Measurements from ENCODE around the gene TSPAN8. TPM values are rescaled to one million over a fixed set of nuclear protein-coding genes. Genes with fewer than 3 reads are reported as not detected.
"Not testable (repeated sequence)": the region's sequence is repeated elsewhere in the genome, so short reads cannot be mapped to it uniquely, and the experiment has no call there.

TSPAN8 gene
- polyA plus RNA-seq, 3 donors: 22.3 to 38.5 (median 25.2) TPM

- 94 to 98% (median 97%) methylated on average over 23 to 34 of the region's 34 CpGs for WGBS, 3 donors
- no peak overlapping the region for H3K27ac ChIP-seq (ENCODE audit: low read depth, low read length)
These were observed 8.5 kb upstream of the TSPAN8 start for GRCh38 chr12:71166280-71166679.

DNA sequence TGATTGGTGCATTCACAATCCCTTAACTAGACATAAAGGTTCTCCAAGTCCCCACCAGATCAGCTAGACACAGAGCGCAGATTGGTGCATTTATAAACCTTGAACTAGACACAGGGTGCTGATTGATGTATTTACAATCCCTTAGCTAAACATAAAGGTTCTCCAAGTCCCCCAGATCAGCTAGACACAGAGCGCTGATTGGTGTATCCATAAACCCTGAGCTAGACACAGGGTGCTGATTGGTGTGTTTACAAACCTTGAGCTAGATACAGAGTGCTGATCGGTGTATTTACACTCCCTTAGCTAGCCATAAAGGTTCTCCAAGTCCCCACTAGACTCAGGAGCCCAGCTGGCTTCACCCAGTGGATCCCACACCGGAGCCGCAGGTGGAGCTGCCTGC, 8.0 kb upstream of the TSPAN8 start:
- not testable (repeated sequence) for H3K27ac ChIP-seq (ENCODE audit: low read depth, low read length)
- WGBS, 3 donors: 67 to 95% (median 89%) methylated on average over 5 of the region's 5 CpGs

- no peak overlapping the region for H3K27ac ChIP-seq (ENCODE audit: low read depth, low read length)
- WGBS, 3 donors: 61 to 87% (median 71%) methylated on average over 5 of the region's 5 CpGs
These were observed 6.9 kb upstream of the TSPAN8 start for GRCh38 chr12:71164568-71165197.

DNA sequence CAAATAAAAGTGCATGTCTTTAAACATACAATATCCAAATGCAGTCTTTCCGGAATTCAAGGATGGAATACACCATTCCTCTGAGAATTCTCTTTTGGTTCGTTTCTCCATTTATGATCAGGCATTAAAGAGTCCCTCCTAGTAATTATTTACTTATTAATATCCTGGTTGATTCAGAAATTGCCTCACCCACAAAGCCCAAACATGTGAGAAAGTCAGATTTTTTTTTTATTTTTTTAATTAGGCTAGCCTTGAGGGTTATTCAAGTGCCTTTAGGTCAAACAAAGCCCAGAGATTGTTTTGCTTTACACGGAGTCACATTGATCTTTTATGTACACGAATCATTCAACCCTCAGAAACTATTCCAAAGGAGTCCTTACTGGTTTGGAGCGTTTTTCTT, 6.4 kb upstream of the TSPAN8 start:
- 50 to 66% (median 62%) methylated on average over 5 of the region's 5 CpGs for WGBS, 3 donors
- no peak overlapping the region for H3K27ac ChIP-seq (ENCODE audit: low read depth, low read length)

GRCh38 chr12:71162832-71163763, 5.3 kb upstream of the TSPAN8 start:
- 31 to 83% (median 83%) methylated on average over 8 of the region's 8 CpGs for WGBS, 3 donors
- H3K27ac ChIP-seq (ENCODE audit: low read depth, low read length): no peak overlapping the region

- no peak overlapping the region for H3K27ac ChIP-seq (ENCODE audit: low read depth, low read length)
- WGBS, 3 donors: 30 to 67% (median 64%) methylated on average over 1 of the region's 1 CpG
These were observed 3.8 kb upstream of the TSPAN8 start for GRCh38 chr12:71161591-71161990.

DNA sequence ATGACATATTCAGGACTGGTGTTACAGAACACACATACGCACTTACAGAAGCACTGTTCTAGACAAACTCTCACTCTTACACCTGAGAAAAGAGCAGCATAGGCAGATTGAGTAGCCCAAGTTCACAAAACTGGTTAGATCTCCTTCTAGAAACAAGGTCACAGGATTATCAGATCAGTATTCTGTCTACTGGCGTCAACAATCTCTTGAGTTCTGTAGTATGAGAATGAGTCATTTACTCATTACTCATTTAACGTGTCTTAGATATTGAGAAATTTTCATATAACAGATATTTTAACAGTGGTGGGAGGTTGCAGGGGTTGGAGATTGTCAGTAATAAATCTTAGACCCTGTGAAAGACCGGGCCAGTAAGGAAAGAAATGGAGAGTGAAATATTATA, 2.8 kb upstream of the TSPAN8 start:
- no peak overlapping the region for H3K27ac ChIP-seq (ENCODE audit: low read depth, low read length)
- 58 to 73% (median 73%) methylated on average over 4 of the region's 4 CpGs for WGBS, 3 donors

DNA sequence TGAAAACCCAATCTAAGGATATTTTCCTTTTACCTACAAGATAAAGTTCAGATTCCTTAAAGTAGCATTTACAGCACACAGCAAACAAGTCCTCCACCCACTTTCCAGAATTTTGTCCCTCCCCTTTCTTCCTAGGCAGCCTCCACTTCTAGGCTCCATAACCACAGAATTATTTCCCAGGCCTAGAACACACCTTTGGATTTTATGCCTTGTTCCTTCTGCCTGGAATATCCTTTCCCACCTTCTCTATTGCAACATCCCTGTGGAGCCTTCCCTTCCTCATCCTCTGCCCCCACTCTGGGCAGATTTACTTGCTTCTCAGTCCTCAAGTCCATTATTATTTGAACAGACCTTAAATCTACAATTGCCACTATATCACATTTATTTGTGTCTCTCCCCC, 2.1 kb upstream of the TSPAN8 start:
- H3K27ac ChIP-seq (ENCODE audit: low read depth, low read length): no peak overlapping the region

DNA sequence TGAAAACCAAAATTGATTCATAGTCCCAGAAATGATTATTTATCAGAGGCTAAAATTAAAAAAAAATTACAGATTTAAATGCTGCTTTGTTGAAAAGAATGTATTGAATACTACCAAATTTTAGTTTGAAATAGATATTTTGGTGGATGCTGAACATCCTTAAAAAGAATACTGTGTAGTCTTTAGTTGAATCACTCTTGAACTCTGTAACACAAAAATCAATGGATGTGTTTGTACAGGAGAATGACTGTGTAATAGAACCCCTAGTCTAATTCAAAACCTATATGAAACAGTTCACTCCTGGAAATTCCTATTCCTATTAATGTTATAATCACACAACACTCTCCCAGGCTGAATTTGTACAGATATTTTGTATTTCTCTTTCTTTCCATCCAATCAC, 1.5 kb upstream of the TSPAN8 start:
- H3K27ac ChIP-seq (ENCODE audit: low read depth, low read length): no peak overlapping the region

DNA sequence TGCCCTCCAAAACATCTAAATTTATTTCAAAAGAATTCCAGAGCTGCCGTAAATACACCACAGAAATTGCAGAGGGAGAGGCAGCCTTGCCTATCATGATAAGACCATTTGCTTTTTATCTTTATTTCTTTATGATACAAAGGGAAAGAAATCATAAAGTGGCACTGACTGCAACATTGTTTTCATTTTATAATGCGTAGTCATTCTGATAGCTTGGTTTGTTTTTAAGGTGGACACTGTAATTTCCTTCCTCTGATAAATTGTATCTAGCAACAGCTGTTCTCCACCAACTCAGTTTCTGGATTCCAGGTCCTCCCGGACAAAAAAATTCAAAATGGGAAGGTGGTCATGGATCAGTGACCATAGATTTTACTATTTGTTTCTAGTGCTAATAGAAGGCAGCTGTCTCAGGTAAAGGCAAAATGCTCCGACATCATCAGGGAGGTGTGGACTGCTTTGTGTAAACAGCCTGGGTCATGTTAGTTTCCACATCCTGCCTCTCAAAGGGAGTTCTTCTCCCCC, 623 bp upstream of the TSPAN8 start:
- H3K27ac ChIP-seq (ENCODE audit: low read depth, low read length): no peak overlapping the region
- WGBS, 3 donors: 21 to 46% (median 41%) methylated on average over 4 of the region's 4 CpGs

DNA sequence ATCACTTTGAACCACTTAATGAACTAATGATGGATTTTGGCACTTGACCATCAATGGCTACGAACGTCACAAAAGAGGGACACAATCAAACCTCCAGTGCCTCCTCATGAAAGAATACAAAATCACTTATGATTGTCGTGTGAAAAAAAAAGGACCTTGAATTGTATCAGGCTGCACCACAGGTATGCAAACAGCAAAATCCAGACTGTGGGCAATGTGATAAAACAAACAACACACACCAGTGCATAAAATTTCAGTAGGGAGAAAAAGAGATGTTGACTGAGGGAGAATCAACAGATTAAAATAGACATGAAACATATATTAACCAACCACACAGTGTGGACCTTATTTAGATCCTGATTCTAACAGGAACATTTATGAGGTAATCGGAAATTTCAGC, 2.6 kb downstream of the TSPAN8 start:
- 28 to 88% (median 88%) methylated on average over 4 of the region's 4 CpGs for WGBS, 3 donors
- no peak overlapping the region for H3K27ac ChIP-seq (ENCODE audit: low read depth, low read length)

GRCh38 chr12:71152851-71153250, 4.9 kb downstream of the TSPAN8 start:
- no peak overlapping the region for H3K27ac ChIP-seq (ENCODE audit: low read depth, low read length)
- WGBS, 3 donors: 79 to 89% (median 83%) methylated on average over 5 of the region's 5 CpGs

GRCh38 chr12:71150041-71150440, 7.8 kb downstream of the TSPAN8 start:
- H3K27ac ChIP-seq (ENCODE audit: low read depth, low read length): not testable (repeated sequence)
- 80 to 96% (median 88%) methylated on average over 5 of the region's 5 CpGs for WGBS, 3 donors

GRCh38 chr12:71144682-71145081, 13.1 kb downstream of the TSPAN8 start:
- 43 to 61% (median 60%) methylated on average over 1 of the region's 1 CpG for WGBS, 3 donors
- no peak overlapping the region for H3K27ac ChIP-seq (ENCODE audit: low read depth, low read length)

DNA sequence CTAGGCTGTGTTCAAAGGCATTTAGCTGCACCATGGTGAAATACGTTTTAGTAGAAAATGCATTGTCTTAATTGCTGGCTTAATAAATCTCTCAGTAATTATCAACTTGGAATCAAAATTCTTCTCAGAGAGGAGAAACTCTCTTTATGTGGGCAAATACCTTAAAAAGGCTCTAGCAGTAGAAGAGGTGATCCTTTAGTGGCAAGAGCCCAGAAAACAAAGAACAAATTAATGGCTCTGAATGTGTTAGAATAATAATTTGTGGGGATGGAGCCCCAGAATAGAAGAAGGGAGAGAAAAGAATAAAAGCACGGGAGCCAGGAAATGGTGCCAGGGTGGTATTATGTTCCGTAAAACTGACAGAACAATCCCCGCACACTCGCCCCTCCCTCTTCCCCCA, 14.8 kb downstream of the TSPAN8 start:
- H3K27ac ChIP-seq (ENCODE audit: low read depth, low read length): no peak overlapping the region
- WGBS, 3 donors: 86 to 91% (median 87%) methylated on average over 5 of the region's 5 CpGs

DNA sequence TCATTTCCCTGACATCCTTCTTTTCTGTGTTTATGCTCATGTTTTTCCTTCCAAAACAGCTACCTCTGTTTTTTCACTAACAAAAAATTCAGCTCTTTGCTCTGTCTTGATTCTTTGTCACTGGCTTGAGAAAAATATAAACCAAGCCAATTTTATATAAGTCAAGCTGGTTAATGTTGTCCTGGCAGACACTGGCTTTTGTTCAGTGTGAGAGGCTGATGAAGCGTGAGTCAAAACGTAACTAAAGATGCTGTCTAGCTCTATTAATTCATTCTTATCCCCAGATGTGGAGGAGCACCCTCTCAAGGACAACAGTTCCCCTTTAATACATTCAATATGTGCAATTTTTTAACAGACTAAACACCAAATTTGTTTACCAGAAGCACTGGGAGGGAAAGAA, 15.8 kb downstream of the TSPAN8 start:
- H3K27ac ChIP-seq (ENCODE audit: low read depth, low read length): no peak overlapping the region
- WGBS, 3 donors: 82 to 87% (median 83%) methylated on average over 2 of the region's 2 CpGs

DNA sequence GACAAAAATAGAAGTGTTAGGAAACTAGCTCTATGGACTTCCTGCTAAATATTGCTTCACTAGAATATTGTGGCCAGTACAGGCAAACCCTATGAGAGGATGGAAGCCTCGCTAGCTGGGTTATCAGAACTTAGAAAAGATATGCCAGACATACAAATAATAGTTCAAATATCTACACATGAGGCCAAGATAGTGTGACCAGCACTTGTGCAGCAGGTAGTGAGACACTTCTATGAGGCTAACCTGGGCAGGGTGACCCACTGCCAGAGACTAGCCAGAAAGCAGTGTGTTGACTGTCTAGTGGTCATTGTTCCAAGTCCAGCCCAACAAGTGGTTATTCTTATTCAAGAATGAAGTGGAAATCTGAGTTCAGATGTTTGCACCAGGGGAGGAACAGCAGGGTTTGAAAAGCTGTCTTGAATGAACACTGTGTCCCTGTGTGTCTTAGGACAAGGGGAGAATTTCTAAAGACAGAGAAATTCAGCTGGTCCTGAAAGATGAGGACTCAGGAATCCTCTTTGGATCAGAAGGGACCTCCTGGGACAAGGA, 16.3 kb downstream of the TSPAN8 start:
- no peak overlapping the region for H3K27ac ChIP-seq (ENCODE audit: low read depth, low read length)
- 63 to 79% (median 65%) methylated on average over 1 of the region's 1 CpG for WGBS, 3 donors

DNA sequence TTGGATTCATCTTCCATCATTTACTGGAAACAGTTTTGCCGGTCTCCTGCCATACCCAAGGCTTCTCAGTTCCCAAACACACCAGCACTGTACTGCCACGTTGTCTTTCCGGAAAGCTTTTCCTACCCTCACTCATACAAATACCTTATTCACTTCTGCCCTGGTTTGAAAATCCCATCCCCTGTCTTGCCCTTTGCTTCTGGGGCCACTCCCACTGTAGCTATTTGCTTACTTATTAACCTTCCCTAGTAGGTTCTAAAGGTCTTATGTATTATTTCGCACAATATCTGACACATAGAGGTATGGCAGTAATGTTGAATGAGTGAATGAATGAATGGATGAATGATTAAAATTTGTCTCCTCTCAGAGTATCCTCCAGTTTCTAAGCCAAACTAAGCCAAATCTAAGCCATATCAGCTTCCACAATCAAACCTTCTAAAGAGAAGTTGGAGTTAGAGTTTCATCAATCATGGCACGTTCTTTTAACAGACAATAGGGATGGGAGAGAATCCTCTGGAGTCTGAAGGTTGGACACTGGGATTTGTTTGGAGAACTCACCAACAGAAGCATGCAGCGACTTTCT, 18.6 kb downstream of the TSPAN8 start:
- WGBS, 3 donors: 81 to 88% (median 87%) methylated on average over 6 of the region's 6 CpGs
- no peak overlapping the region for H3K27ac ChIP-seq (ENCODE audit: low read depth, low read length)

- WGBS, 3 donors: 71 to 88% (median 80%) methylated on average over 3 of the region's 3 CpGs
- no peak overlapping the region for H3K27ac ChIP-seq (ENCODE audit: low read depth, low read length)
These were observed 19.8 kb downstream of the TSPAN8 start for GRCh38 chr12:71138011-71138410.

All from adipose tissue (tissue), 3 donors.